Heart left ventricle (tissue), 13 donors: ENCODE results near the gene RPAIN.

Experiments
- CTCF ChIP-seq, 12 donors: fragments of 200-600 bp; sonication (generic) in 4 of 12; IDR thresholded peaks; one replicate each; pipeline versions ENCODE4 v1.5.0 to v1.8.0; 2018 to 2022; ENCODE audit warnings: antibody characterized with exemption in 12 of 12, mild to moderate bottlenecking in 5 of 12
- POLR2A ChIP-seq, 2 donors: fragments of 450-650 bp; IDR thresholded peaks; one replicate each; pipeline ENCODE4 v1.6.1; 2017; ENCODE audit warnings: antibody characterized with exemption in 2 of 2, mild to moderate bottlenecking in 2 of 2, moderate library complexity in 2 of 2
- donor health status: ischemic (EF 13 %, LVEDD 7.1; RV severe dilation, severe dysfunction).
- donor health status: DM: no; HTN: yes; CAD: no.
- donor health status: DM: no; HTN: no; CAD: no.
- donor health status: ischemic (EF 25% LVEDD 6.9; RV normal size, moderate dysfunction).
- donor health status: ischemic (EF 25% LVEDD 5.7; RV mildly dilated, moderate dysfunction).
- donor health status: ischemic (EF 35%, LVEDD 5.7; RV mildly dilated, moderate dysfunction).
- donor health status: nonischemic (EF 11% LVEDD 7.7; RV severe dilation, severe dysfunction).
- donor health status: DM: yes; HTN: yes; CAD: no.
- donor health status: PGD.
- donor health status: ischemic (EF 29% LVEDD 5.4; RV normal size, mild dysfunction).
- donor health status: nonischemic (EF 23%, LVEDD 6.1; RV moderate dilation, normal function).

- TF ChIP-seq CTCF (IDR thresholded peaks at IDR 0.05) (no peak), POLR2A (IDR thresholded peaks at IDR 0.05) (no peak)
These were observed 49.6 kb upstream of the RPAIN start for GRCh38 chr17:5370411-5370810.
